Astrocyte (in vitro differentiated cells and primary cell): Measurements from ENCODE around the gene DYNLT2.

Experiments
- EZH2 ChIP-seq: IDR thresholded peaks from 2 replicates; pipeline ENCODE4 v1.6.1; 2012; ENCODE audit warnings: mild to moderate bottlenecking, low read length, inconsistent platforms; ENCODE audit not compliant: insufficient read depth
- TF ChIP-seq, protein P1 (sequence below): IDR thresholded peaks from 2 replicates; pipeline ENCODE4 v1.5.1; 2011; ENCODE audit warnings: low read depth, mild to moderate bottlenecking, inconsistent platforms, low read length, moderate library complexity; ENCODE audit not compliant: insufficient read depth

DNA sequence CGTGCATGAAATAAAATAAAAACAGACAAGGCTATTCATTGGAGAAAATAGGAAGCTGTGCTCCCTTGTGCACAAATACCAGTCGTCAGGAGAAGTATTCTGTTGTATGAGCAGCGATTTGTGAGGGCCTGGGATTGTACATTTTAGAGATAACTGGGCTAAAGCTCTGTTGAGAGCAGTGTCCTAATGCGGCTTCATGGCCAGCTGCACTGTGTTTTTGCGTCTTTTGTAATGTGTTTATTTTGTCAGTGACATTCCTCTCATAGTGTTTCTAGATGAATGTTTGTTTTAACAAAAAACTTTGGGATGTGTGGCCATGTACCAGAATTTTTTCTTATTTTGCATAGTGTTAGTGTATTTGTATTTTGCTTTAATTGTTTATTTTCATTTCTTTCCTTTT is 14.9 kb upstream of the DYNLT2 start:
- TF ChIP-seq, protein P1, sequence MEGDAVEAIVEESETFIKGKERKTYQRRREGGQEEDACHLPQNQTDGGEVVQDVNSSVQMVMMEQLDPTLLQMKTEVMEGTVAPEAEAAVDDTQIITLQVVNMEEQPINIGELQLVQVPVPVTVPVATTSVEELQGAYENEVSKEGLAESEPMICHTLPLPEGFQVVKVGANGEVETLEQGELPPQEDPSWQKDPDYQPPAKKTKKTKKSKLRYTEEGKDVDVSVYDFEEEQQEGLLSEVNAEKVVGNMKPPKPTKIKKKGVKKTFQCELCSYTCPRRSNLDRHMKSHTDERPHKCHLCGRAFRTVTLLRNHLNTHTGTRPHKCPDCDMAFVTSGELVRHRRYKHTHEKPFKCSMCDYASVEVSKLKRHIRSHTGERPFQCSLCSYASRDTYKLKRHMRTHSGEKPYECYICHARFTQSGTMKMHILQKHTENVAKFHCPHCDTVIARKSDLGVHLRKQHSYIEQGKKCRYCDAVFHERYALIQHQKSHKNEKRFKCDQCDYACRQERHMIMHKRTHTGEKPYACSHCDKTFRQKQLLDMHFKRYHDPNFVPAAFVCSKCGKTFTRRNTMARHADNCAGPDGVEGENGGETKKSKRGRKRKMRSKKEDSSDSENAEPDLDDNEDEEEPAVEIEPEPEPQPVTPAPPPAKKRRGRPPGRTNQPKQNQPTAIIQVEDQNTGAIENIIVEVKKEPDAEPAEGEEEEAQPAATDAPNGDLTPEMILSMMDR: no peak
- no peak for TF ChIP-seq EZH2
